ENCODE measurements around the gene GPATCH8. TPM values are rescaled to one million over a fixed set of nuclear protein-coding genes. Genes with fewer than 3 reads are reported as not detected.

GPATCH8 gene
- total and polyA plus RNA-seq, 9 of the 15 experiments (the other 6 are each of a cell fraction or from before 2014, with no cell fraction given) = 10.6 to 29.6 (median 13.2) TPM

- no peak for FAIRE-seq
- H3K9me1 ChIP-seq (ENCODE audit: control insufficient read depth, insufficient read depth, low read length) = no peaks in the 10 kb centered on the region
- H3K9ac ChIP-seq (ENCODE audit: insufficient read depth in 1 of 2, low read depth in 2 of 2, low read length in 2 of 2) = no peak overlapping the region
- TF ChIP-seq ZBTB1 (CRISPR knock-in tag; IDR thresholded peaks at IDR 0.05; ENCODE audit: borderline replicate concordance, low read depth) = no peak
- TF ChIP-seq ZNF280A (IDR thresholded peaks at IDR 0.05; ENCODE audit: low read depth, partially characterized antibody) = no peak
- no peak for TF ChIP-seq PRDM10 (IDR thresholded peaks at IDR 0.05; ENCODE audit: partially characterized antibody)
- TF ChIP-seq CREBBP (IDR thresholded peaks at IDR 0.05; ENCODE audit: low read depth, low read length) = no peak
- TF ChIP-seq SAP30 (IDR thresholded peaks at IDR 0.05; ENCODE audit: borderline replicate concordance, insufficient read depth, low read depth, low read length, poor library complexity, severe bottlenecking) = no peak
- peak; percentile 58 for TF ChIP-seq POLR2G (IDR thresholded peaks at IDR 0.05; ENCODE audit: low read depth, low read length)
- TF ChIP-seq FOXK1 (CRISPR knock-in tag; IDR thresholded peaks at IDR 0.05; ENCODE audit: borderline replicate concordance) = no peak
- no peak for TF ChIP-seq CREB1 (IDR thresholded peaks at IDR 0.05)
- no peak for TF ChIP-seq CREB1 (CRISPR knock-in tag; IDR thresholded peaks at IDR 0.05)
- TF ChIP-seq KLF13 (tag; IDR thresholded peaks at IDR 0.05; ENCODE audit: borderline replicate concordance, low read depth) = no peak
- TF ChIP-seq ZNF184 (CRISPR knock-in tag; IDR thresholded peaks at IDR 0.05) = no peak
- TF ChIP-seq RBM22 (IDR thresholded peaks at IDR 0.05; ENCODE audit: low read depth, low read length, poor library complexity, severe bottlenecking) = peak; percentile 62
- no peak for TF ChIP-seq ZC3H4 (CRISPR knock-in tag; IDR thresholded peaks at IDR 0.05; ENCODE audit: borderline replicate concordance)
- H2AFZ ChIP-seq (ENCODE audit: low read depth, low read length) = no peak overlapping the region
- DNase-seq (ENCODE audit: extremely low read depth in 1 of 4, low spot score in 3 of 4) = no peak
- no peaks in the 10 kb centered on the region for H4K20me1 ChIP-seq (replicated peaks; ENCODE audit: control insufficient read depth, insufficient read depth, low read length)
- H3K9me3 ChIP-seq (replicated peaks; ENCODE audit: control insufficient read depth, insufficient read depth, low read depth, low read length) = no peaks in the 10 kb centered on the region
- no peak overlapping the region for H3K4me3 ChIP-seq
- H3K27me3 ChIP-seq (ENCODE audit: control insufficient read depth in 2 of 2, insufficient read depth in 2 of 2, low read length in 2 of 2) = no peaks in the 10 kb centered on the region
- WGBS (ENCODE audit: insufficient coverage, low coverage, missing lambda C conversion rate) = 96% methylated on average over 37 of the region's 41 CpGs
- no TSS peak for BruUV-seq (replicated peaks)
- ATAC-seq = no peak
- peaks cover 5 to 10% of the 10 kb centered on the region in 2 experiments; a peak in 3 of 5 replicates for H3K4me1 ChIP-seq (replicated peaks in 1 of 2; ENCODE audit: control insufficient read depth in 2 of 2, insufficient read depth in 2 of 2, low read length in 2 of 2)
- H3K27ac ChIP-seq (ENCODE audit: extremely low read depth, low read depth, low read length) = no peak overlapping the region
- no peak overlapping the region for H3K4me2 ChIP-seq (ENCODE audit: insufficient read depth, low read length)
- CTCF ChIA-PET (ENCODE audit: low intra/inter-chr PET ratio) = interaction anchor here (2.6 kb wide), 1 partner anchor 124 kb away, joined by 17 read pairs; no protein-coding TSS in a partner anchor
- in situ Hi-C loops (cut with MboI) (no loop called here), intact Hi-C loops (cut with micrococcal nuclease) (no loop called here)
- POLR2A ChIA-PET = interaction anchor here (0.7 to 1.1 kb wide), 3 partner anchors 14 to 15 kb away, joined by 3 to 4 read pairs (median 4); no protein-coding TSS in a partner anchor
- peaks cover 49% of the 10 kb centered on the region; the same call in 2 of the 3 replicates for H3K36me3 ChIP-seq (ENCODE audit: control insufficient read depth, insufficient read depth, low read length)
- no peaks in the 10 kb centered on the region for H3K79me2 ChIP-seq (ENCODE audit: control insufficient read depth, insufficient read depth, low read length)
Measured at GRCh38 chr17:44398692-44399691, 104.2 kb downstream of the GPATCH8 start.

Data from K562 (cell line).